HG03064 (cell line): ENCODE measurements around the gene CTCFL.
"Not testable (repeated sequence)": the region's sequence is repeated elsewhere in the genome, so short reads cannot be mapped to it uniquely, and the experiment has no call there.

Experiments used
- ATAC-seq: cut with Tn5 transposase; IDR thresholded peaks from one replicate; pipeline ENCODE4 v1.9.1; 2021; ENCODE audit warnings: low read depth; ENCODE audit not compliant: unreplicated experiment

CTCFL gene

GRCh38 chr20:57511709-57512108 is 13.2 kb downstream of the CTCFL start:
- ATAC-seq: not testable (repeated sequence)

- no peak for ATAC-seq
Measured at GRCh38 chr20:57509665-57510237, 15.2 kb downstream of the CTCFL start.

DNA sequence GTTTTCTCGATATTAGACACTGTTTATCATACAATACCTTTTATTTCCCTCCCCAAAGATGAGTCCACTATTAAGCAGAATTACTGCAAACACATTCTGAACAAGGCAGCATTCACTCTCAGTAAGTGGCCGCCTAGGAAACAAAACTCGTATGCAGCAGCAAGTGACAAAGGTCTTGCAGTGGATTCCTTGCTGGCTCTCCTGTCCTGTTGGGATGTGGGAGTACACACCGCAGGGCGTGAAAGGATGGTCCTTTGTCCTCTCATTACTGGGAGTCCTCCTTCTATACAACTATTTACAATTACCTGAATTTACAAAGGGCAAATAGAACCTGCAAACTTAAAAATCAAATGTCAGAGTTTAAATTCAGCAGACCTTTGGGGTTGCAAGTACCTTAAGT is 16.1 kb downstream of the CTCFL start:
- no peak for ATAC-seq

DNA sequence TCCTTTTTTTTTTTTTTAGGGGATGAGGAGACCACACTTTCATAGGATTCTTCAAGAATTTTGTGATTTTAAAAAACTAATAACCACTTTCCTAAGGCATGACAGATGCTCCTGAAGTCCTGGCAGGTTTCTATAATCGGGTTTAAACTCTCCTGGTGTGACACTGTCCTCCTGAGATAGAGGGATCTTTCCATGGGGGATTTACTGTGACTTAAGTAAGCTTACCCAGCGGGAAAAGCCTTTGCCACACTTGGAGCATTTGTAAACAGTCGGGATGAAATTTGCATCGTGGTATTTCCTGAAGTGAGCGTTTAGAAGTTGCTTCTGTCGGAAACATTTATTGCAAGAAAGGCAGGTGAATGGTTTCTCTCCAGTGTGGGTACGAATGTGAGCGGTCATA is 16.6 kb downstream of the CTCFL start:
- ATAC-seq: no peak

GRCh38 chr20:57507477-57507876 is 17.5 kb downstream of the CTCFL start:
- ATAC-seq: no peak

GRCh38 chr20:57505979-57506378 is 19.0 kb downstream of the CTCFL start:
- ATAC-seq: no peak

GRCh38 chr20:57504411-57504810 is 20.5 kb downstream of the CTCFL start:
- no peak for ATAC-seq

DNA sequence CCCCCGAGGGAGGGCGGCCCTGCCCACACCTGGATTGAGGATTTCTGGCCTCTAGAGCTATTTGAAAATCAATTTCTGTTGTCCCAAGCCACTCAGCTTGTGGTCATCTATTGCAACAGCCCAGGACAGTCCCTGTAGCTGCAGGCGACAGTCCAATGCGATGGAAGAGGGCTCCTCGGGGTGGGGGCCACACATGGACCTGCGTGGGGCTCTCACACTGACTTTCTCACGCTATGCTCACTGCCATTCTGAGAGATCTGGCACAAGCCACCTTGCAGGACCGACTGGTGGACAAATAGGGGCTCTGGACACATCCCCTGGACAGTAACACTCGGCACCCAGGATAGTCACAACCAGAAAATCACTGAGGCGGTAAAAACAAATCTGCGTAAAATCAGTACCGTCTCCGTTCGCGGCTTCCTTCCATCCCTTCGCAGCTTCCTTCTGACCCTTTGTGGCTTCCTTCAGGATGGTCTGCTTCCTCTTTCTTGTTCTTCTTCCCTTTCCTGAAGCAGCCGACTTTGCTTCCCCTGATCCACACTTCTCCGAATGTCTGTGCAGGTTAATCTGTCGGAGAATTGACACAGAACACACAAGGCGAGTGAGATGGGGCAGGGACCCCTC is 21.8 kb downstream of the CTCFL start:
- ATAC-seq: no peak

GRCh38 chr20:57502336-57502700 is 22.6 kb downstream of the CTCFL start:
- ATAC-seq: no peak

DNA sequence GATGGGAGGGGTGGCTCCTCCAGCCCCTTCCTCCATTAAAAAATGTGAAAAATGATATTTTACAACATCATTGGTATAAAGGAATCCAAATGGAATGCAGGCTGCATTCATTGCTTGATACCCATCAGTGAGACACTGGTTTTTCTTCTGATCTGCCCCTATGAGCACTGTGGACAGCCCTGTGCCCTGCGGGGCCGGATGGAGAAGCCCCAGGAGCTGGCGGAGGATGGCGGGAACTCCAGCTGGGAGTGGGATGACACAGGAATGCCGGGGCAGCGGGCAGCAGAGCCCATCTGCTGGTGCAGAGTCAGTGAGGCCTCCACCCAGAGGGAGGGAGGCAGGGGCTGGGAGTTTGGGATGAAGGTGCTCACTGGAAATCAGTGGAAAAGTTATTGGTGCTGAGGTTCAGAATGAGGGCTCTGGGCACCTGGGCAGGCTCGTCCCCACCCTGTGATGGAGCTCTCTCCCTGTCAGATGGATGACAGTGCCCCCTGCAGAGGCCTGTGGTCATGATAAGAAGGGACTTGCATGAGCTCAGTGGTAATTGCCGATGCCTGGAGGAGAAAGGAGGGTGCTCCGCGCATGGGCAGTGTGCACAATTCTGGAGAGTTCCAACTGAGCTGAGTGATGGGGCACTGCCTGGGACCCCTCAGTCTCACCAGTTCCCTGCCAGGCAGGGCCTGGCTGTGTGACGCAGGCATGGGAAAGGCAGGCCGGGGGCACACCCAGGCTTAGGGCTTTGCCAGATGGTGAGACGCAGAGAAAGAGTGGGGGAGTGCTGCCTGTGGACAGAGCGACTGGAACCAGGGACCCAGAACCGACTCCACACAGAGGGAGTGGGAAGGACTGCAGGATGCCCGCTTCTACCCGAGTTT is 23.2 kb downstream of the CTCFL start:
- ATAC-seq: no peak

- ATAC-seq: no peak
Measured at GRCh38 chr20:57500962-57501361, 24.0 kb downstream of the CTCFL start.

- no peak for ATAC-seq
Measured at GRCh38 chr20:57500235-57500634, 24.7 kb downstream of the CTCFL start.

- ATAC-seq: no peak
Measured at GRCh38 chr20:57499676-57500075, 25.3 kb downstream of the CTCFL start.

GRCh38 chr20:57498425-57499400 is 26.2 kb downstream of the CTCFL start:
- no peak for ATAC-seq

DNA sequence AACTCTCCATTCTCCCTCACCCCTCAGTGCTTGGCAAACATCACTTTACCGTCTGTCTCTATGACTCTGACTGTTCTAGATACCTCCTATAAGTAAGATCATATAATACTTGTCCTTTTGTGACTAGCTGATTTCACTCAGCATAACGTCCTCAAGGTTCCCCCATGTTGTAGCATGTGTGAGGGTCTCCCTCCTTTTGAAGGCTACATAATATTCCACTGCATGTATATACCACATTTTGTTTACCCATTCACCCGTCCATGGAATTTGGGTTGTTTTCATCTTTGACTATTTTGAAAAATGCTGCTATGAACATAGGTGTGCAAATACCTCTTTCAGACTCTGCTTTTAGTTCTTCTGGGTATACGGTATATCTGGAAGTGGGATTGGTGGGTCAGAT is 28.3 kb downstream of the CTCFL start:
- ATAC-seq: no peak

DNA sequence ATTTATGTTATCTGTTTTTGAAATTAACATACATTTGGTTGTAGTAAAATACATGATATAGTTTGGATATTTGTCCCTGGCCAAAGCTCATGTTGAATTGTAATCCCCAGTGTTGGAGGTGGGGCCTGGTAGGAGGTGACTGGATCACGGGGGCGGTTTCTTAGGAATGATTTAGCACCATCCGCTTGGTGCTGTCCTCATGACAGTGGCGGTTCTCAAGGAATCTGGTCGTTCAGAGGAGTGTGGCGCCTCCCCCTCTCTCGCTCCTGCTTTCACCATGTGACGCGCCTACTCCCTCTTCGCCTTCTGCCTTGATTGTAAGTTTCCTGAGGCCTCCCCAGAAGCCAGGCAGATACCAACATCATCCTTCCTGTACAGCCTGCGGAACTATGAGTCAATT is 29.0 kb downstream of the CTCFL start:
- ATAC-seq: no peak

DNA sequence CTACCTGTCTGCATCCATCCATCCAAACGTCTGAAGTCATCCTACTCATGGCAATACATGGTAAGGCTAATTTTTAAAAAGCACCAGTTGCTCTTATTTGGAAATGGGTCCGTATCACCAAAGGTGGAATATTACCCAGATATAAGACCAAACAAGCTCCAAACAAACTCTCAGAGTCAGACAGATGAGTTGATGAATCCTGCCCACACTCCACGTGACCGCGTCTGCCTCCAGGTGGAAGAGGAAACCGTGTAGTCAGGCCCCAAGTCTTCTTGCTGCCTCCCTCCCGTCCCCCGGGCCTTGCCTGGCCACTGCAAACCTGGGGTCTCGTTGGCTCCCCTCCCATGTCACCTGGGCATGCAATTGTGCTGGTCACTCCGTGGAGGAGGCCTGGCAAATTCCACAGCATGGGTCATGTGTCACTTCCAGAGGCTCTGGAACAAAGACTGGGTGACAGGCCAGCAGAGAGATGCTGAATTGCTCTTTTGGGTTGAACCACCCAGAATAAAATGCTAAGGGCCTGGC is 31.8 kb downstream of the CTCFL start:
- ATAC-seq: no peak

GRCh38 chr20:57491373-57491772 is 33.6 kb downstream of the CTCFL start:
- ATAC-seq: no peak

DNA sequence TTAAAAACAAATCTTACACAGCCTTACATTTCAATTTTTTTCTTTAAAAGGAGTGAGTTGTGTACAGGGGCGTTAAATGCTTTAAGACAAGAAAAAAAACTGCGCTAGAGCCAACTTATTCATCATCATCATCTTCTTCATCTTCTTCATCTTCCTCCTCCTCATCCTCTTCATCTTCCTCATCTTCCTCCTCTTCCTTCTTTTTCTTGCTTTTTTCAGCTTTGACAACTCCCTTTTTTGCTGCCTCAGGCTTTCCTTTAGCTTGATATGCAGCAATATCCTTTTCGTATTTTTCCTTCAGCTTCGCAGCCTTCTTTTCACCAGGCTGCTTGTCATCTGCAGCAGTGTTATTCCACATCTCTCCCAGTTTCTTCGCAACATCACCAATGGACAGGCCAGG is 36.7 kb downstream of the CTCFL start:
- ATAC-seq: not testable (repeated sequence)

DNA sequence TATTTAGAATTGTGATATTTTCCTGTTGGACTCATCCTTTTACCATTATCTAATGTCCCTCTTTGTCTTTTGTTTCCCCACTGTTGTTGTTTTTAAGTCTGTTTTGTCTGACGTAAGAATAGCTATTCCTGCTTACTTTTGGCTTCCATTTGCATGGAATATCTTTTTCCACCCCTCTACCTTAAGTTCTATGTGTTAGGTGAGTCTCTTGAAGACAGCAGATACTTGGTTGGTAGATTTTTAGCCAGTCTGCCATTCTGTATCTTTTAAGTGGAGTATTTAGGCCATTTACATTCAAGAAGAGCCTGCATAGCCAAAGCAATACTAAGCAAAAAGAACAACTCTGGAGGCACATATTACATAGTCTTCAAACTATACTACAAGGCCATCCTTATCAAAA is 39.2 kb downstream of the CTCFL start:
- no peak for ATAC-seq
